HG03135 (cell line): ENCODE data around the gene GPBP1.

Experiments
- ATAC-seq: cut with Tn5 transposase; IDR thresholded peaks from one replicate; pipeline ENCODE4 v1.9.1; 2021; ENCODE audit warnings: mild to moderate bottlenecking, moderate library complexity; ENCODE audit not compliant: unreplicated experiment

The GPBP1 gene

DNA sequence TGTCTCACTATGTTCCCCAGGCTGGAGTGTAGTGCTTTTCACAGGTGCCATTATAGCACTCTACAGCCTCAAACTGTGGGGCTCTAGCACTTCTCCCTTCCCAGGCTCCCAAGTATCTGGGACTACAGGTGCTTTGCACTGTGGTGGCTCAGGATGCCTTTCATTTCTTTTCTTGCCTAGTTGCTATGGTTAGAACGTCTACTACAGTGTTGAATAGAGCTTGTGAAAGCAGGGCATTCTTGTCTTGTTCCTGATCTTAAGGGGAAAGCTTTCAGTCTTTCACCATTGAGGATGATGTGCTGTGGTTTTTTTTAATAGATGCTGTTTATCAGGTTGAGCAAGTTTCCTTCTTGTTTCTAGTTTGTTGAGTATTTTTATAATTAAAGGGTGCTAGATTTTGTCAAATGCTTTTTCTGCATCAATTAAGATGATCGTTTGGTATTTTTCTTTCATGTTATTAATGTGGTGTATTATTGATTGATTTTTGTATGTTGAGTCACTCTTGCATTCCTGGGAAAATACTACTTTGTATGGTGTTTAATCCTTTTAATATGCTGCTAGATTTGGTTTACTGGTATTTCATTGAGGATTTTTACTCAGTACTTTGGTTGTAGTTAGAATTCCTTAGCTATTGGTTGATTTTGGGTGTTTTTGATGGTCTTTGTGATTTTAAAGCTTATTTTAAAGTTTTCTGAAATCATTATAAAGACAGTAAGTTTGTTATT is 35.6 kb downstream of the GPBP1 start:
- no peak for ATAC-seq

DNA sequence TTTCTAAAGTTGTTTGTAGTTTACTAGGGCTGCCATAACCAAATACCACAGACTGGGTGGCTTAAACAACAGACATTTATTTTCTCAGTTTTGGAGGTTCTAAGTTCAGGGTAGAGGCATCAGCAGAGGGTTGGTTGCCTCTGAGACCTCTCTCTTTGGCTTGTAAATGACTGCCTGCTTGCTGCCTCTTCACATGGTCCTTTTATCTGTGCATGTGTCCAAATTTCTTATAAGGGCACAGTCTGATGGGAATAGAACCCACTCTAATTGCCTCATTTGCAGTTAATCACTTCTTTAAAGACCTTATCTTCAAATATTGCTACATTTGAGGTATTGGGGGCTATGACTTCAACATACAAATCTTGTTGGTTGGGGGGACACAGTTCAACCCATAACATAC is 36.8 kb downstream of the GPBP1 start:
- no peak for ATAC-seq

DNA sequence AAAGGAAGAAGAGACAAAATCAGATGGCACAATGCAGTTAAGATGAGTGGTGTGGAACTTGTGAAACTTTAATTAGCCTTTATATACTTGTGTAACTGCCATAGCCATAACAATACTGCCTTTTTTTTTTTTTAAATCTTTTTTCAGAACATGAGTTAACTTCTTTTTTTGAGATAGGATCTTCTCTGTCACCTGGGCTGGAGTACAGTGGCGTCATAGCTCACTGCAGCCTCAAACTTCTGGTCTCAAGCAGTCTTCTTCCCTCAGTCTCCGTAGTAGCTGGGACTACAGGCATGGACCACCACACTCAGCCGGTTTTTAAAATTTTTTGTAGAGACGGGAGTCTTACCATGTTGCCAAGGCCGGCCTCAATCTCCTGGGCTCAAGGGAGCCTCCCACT is 37.2 kb downstream of the GPBP1 start:
- ATAC-seq = no peak

DNA sequence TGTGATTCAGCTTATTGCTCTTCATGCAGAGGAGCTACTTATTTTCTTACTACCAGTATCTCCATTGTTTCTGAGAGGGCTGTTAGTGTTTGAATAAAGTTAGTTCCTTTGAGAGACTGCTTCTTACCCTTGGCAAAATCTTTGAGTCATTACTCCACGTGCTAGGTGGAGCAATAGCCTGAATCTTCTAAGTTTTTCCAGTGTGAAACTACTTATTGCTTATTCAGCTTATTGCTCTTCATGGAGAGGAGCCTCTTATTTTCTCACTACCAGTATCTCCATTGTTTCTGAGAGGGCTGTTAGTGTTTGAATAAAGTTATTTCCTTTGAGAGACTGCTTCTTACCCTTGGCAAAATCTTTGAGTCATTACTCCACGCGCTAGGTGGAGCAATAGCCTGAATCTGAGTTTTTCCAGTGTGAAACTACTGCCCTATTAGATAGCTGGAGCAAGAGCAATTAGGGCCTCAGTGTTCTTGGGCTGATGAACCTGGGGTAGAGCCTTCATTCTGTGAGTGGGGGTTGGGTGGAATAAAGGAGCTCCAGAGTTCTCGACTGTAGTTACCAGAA is 41.9 kb downstream of the GPBP1 start:
- ATAC-seq = no peak

DNA sequence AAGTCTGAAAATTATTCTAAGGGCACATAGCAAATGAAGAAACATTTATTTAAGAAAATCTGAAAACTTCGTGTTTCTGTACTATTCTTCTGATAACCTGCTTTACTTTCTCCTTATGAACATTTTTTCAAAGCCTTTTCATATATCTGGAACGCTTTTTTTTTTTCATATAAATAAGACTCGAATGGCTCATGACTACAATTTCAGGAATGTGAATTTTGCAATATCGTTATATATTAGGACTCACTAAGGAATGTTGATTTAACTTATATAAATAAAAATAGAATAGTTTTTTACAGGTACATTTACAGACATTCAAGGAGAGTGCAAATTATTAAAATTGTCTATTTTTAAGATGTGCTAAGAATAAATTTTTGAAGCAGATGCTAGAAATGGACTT is 42.9 kb downstream of the GPBP1 start:
- no peak for ATAC-seq

DNA sequence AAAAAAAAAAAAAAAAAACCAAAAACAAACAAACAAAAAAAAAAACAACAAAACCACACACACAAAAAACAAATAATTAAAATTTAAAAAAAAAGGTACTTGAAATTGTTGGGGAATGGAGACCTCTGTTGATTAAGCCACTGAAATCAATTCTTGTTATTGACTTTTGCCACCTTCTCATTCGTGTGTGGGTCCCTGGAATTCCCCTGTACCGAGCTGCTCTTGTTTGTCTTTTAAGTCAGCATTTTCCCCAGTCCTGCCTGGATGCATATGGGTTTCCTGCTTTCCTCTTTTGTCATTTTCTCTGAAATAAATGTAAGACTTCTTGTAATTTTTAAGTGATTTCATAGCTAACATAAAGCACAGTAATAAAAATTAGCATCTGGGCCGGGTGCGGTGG is 45.5 kb downstream of the GPBP1 start:
- no peak for ATAC-seq

DNA sequence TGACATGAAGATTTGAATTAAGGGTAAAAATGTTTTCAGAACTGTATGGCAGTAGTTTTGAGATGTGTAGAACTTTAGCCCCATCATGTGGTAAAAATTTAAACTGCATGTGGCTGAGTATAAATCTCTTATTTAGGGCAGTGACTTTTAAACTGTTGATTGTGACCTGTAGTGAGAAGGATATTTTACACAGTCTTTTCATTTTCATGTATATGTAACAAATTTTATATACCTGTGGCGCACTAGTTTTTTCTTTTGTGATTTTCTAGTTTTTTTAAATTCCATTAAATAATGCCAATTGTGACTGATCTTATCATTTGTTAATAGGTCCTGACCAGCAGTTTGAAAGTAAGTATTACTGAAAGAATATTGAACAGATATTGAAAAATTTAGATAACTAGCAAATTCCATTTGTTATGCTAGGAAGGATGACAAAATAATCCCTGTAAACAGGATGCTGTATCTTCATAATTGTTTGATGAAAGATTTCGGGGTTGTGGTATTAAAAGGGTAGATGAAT is 47.2 kb downstream of the GPBP1 start:
- ATAC-seq = peak; percentile 73

GRCh38 chr5:57225553-57225952 is 51.7 kb downstream of the GPBP1 start:
- ATAC-seq = no peak

DNA sequence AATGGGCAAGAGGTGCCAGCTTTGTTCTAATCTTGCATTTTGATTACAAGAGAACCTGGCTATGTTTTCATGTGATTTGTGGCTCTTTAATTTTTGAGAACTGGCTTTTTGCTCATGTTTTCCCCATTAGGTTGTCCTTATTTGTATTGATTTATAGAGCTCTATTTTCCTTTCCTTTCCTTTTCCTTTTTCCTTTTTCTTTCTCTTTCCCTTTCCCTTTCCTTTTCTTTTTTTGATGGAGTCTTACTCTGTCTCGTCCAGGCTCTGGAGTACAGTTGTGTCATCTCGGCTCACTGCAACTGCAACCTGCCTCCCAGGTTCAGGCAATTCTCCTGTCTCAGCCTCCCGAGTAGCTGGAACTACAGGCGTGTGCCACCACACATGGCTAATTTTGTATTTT is 55.5 kb downstream of the GPBP1 start:
- no peak for ATAC-seq

DNA sequence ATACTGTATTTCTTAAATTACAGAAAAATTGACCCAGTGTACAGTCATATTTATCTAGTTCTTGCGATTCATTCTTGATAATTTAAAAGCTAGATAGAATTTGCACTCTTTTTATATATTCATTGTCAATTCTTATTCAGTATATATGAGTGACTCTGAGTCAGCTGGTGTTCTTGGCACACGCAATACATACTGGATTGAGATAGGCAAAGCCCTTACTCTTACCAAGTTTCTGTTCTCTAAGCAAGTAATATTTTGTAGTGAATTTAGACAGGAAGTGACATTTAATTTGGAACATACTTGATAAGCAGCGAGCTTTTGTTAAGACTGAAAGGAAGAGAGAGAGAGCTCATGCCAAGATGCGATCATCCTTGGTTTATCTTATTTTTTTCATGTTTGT is 57.7 kb downstream of the GPBP1 start:
- no peak for ATAC-seq

- no peak for ATAC-seq
Observed at GRCh38 chr5:57232293-57233033, 58.6 kb downstream of the GPBP1 start.

- peak; percentile 69 for ATAC-seq
Observed at GRCh38 chr5:57243286-57244137, 69.7 kb downstream of the GPBP1 start.

- no peak for ATAC-seq
Observed at GRCh38 chr5:57244331-57244730, 70.5 kb downstream of the GPBP1 start.

DNA sequence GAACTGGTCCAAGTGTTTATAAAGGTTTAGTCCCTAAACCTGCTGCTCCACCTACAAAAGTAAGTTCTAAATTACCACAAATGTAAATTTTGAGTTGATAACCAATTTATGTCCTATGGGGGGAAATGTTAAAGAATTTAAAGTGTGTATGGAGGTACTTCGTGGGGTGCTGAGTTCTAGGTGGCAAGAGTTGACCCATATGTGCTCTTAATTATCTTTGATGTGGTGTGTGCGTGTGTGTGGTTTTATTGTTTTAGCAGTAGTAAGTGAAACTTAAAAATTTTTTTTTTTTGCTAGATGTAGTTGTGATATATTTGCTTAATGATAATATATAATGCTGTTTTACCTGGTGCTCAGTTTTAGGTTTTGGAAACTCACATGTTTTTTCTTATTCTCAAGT is 72.6 kb downstream of the GPBP1 start:
- ATAC-seq = no peak

DNA sequence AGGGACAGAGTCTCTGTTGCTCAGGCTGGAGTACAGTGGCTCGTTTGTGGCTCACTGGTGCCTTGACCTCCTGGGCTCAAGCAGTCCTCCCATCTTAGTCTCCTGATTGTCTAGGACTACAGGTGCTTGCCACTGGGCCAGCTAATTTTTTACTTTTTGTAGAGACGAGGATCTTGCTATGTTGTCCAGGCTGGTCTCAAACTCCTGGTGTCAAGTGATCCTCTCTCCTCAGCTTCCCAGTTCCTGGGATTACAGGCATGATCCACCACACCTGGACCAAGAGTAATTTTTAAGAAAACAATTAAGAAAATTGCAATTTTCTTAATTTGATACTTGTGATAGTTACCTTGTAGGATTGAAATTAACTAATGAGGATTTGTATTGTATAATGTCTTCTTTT is 73.9 kb downstream of the GPBP1 start:
- no peak for ATAC-seq

DNA sequence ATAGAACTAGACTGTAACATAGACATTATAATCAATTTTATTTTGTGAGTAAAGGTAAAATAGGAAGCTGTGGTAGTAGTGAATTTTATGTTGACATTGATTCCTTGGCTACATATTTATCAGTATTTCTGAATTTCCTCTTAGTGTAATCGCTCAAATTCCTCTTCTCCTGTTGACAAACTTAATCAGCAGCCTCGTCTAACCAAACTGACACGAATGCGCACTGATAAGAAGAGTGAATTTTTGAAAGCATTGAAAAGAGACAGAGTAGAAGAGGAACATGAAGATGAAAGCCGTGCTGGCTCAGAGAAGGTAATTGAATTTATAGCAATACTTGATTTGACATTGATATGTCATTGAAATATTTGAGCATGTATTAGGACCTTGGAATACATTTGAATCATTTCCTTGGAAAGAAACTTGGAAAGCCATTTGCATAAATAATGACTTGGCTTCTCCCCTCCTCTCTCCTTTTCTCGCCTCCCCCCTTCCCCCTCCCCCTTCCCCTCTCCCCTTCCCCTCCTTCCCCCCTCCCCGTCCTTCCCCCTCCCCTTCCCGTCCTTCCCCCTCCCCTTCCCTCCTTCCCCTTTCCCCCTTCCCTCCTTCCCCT is 75.5 kb downstream of the GPBP1 start:
- ATAC-seq = no peak

DNA sequence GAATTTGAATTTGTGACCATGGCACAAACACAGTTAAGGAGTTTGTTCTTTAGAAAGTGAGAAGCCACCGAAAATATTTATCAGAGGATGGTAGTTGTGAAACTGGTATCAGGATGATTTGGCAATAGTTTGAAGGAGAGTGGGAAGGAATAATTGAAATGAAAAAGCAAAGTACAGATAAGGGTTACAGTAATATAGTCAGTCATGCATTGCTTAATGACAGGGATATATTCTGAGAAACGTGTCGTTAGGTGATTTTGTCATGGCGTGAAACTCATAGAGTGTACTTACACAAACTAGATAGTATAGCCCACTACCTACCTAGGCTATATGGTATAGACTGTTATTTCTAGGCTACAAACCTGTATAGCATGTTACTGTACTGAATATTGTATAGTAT is 84.2 kb downstream of the GPBP1 start:
- no peak for ATAC-seq

- ATAC-seq = no peak
Observed at GRCh38 chr5:57258943-57259342, 85.1 kb downstream of the GPBP1 start.

DNA sequence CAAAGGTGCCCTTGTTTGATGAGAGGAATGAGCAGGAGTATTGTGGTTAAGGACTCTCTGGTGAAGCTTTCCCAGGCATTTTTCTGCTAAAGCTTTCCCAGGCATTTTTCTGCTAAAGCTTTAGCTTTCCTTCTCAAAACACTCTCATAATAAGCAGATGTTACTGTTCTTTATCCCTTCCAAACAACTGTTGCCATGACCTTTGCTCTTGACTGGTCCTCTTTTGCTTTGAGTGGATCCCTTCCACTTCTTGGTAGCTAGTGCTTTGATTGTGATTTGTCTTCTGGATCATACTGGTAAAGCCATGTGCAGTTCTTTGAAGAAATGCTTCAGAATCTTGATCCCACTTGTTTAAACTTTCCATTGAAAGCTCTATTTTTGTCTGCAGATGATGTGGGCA is 85.8 kb downstream of the GPBP1 start:
- ATAC-seq = no peak

DNA sequence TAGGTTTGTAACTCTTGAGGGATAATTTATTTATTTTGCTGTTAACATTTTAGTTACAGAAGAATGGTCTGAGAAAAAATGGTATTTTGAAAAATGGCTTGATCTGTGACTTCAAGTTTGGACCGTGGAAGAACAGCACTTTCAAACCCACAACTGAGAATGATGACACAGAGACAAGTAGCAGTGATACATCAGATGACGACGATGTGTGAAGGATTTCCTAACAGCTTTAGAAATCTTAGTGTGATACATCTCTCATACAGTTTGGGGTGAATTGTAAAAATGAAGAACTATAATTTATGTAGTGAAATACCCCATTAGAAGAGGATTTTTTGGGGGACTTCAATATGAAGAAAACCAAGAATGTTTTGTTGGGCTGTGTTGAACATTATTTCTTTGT is 88.7 kb downstream of the GPBP1 start:
- no peak for ATAC-seq

DNA sequence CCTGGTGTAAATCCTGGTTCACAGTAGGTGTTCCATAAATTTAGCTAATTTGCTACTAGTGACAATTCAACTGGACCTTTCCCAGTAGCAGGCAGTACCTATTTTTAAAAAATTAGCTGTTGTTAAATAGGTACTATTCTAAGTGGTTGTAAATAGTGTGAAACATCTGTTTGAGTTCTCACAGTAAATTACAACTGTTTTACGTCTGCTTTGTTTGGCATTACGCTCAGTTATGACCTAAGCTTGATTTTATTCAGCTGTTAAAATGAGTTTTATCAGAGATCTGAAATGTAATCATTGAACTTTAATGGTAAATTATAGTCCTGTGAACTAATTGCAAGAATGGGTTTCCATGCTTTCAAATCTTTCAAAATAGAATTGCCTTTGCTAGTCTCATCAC is 93.9 kb downstream of the GPBP1 start:
- ATAC-seq = no peak
